ENCODE data around the gene SUMO4. TPM values are rescaled to one million over a fixed set of nuclear protein-coding genes. Genes with fewer than 3 reads are reported as not detected.

The SUMO4 gene
- polyA plus RNA-seq, 2 of the 4 experiments (the other 2 are of a cell fraction), result 0.18 TPM; not detected in 1

GRCh38 chr6:149372062-149372461 lies 28.0 kb upstream of the SUMO4 start:
- DNase-seq (ENCODE audit: low read depth in 1 of 2, low spot score in 1 of 2) (no peak), FAIRE-seq (no peak), ATAC-seq (no peak)
- Histone ChIP-seq H3K4me2 (no peak overlapping the region), H3K27ac (no peak overlapping the region), H3K4me3 (no peak overlapping the region), H3K4me1 (peaks cover 7% of the 10 kb centered on the region; the same call in 1 of the 3 replicates), H3K9me3 (no peaks in the 10 kb centered on the region)
- ChIA-PET POLR2A (no interaction called here), CTCF (no interaction called here)
- WGBS (ENCODE audit: missing lambda C conversion rate), result 64% methylated on average over 2 of the region's 2 CpGs
- TF ChIP-seq CTCF (IDR thresholded peaks at IDR 0.05), result no peak
- TF ChIP-seq ESRRA (IDR thresholded peaks at IDR 0.05; ENCODE audit: borderline replicate concordance, low read length), result no peak
- TF ChIP-seq CBX8 (IDR thresholded peaks at IDR 0.05), result no peak
- no peak for TF ChIP-seq TFCP2L1 (CRISPR knock-in tag; IDR thresholded peaks at IDR 0.05)
- no peak for TF ChIP-seq PHF8 (IDR thresholded peaks at IDR 0.05; ENCODE audit: borderline replicate concordance, low read depth)
- TF ChIP-seq RNF2 (IDR thresholded peaks at IDR 0.05; ENCODE audit: borderline replicate concordance, low read depth), result no peak
- no peak for TF ChIP-seq KDM5A (IDR thresholded peaks at IDR 0.05)
- no peak for TF ChIP-seq USF2 (IDR thresholded peaks at IDR 0.05)
- no peak for TF ChIP-seq SREBF2 (IDR thresholded peaks at IDR 0.05)
- no peak for TF ChIP-seq POLR2A (IDR thresholded peaks at IDR 0.05; ENCODE audit: low read length)
- no peak for TF ChIP-seq E2F6 (IDR thresholded peaks at IDR 0.05; ENCODE audit: borderline replicate concordance, low read depth)
- no peak for TF ChIP-seq ZSCAN20 (CRISPR knock-in tag; IDR thresholded peaks at IDR 0.05)
- no peak for TF ChIP-seq EHMT2 (IDR thresholded peaks at IDR 0.05; ENCODE audit: low read depth)
- TF ChIP-seq JUN (IDR thresholded peaks at IDR 0.05), result no peak
- TF ChIP-seq RAD21 (conservative IDR thresholded peaks at IDR 0.05 in 1 of 2, IDR thresholded peaks at IDR 0.05 in 1 of 2), result no peak
- no peak for TF ChIP-seq EP300 (IDR thresholded peaks at IDR 0.05)
- TF ChIP-seq CHD2 (IDR thresholded peaks at IDR 0.05; ENCODE audit: low read length, partially characterized antibody), result no peak
- TF ChIP-seq REST (IDR thresholded peaks at IDR 0.05), result no peak
- TF ChIP-seq TP53 (CRISPR knock-in tag; IDR thresholded peaks at IDR 0.05), result no peak
- no peak for TF ChIP-seq RFX5 (IDR thresholded peaks at IDR 0.05)

GRCh38 chr6:149373511-149373910 lies 26.6 kb upstream of the SUMO4 start:
- Histone ChIP-seq H3K4me2 (no peak overlapping the region), H3K9me3 (no peaks in the 10 kb centered on the region), H3K4me1 (peaks cover 7% of the 10 kb centered on the region; the same call in 1 of the 3 replicates), H3K4me3 (no peak overlapping the region), H3K27ac (no peak overlapping the region)
- DNase-seq (ENCODE audit: low read depth in 1 of 2, low spot score in 1 of 2), result no peak
- 97% methylated on average over 2 of the region's 2 CpGs for WGBS (ENCODE audit: missing lambda C conversion rate)
- ChIA-PET CTCF (interaction anchor here (0.9 kb wide), 1 partner anchor 58 kb away, joined by 3 read pairs; no protein-coding TSS in a partner anchor), POLR2A (no interaction called here)
- FAIRE-seq, result no peak
- no peak for ATAC-seq
- TF ChIP-seq GATA3 (IDR thresholded peaks at IDR 0.05; ENCODE audit: borderline replicate concordance) (no peak), ATOH8 (CRISPR knock-in tag; IDR thresholded peaks at IDR 0.05; ENCODE audit: low read depth) (no peak), POLR2AphosphoS2 (conservative IDR thresholded peaks at IDR 0.05; ENCODE audit: low read length) (no peak), EP300 (IDR thresholded peaks at IDR 0.05) (no peak), KDM1A (IDR thresholded peaks at IDR 0.05; ENCODE audit: low read depth) (no peak), TFCP2L1 (CRISPR knock-in tag; IDR thresholded peaks at IDR 0.05) (no peak), FOSL2 (IDR thresholded peaks at IDR 0.05) (no peak), FOSL2 (CRISPR knock-in tag; IDR thresholded peaks at IDR 0.05) (no peak), ZC3H11A (IDR thresholded peaks at IDR 0.05) (no peak), RFX5 (IDR thresholded peaks at IDR 0.05) (no peak), PBX3 (IDR thresholded peaks at IDR 0.05) (no peak), POLR2A (IDR thresholded peaks at IDR 0.05; ENCODE audit: low read length) (no peak), EHF (CRISPR knock-in tag; IDR thresholded peaks at IDR 0.05) (no peak)

All from A549 (cell line).